Muscle of leg (tissue), 11 donors: ENCODE results near the gene TMEM259. TPM values are rescaled to one million over a fixed set of nuclear protein-coding genes. Genes with fewer than 3 reads are reported as not detected.

Experiments used
- DNase-seq: peaks from one replicate; pipeline ENCODE4 v3.0.0; 2013
- H3K27ac ChIP-seq: one replicate; pipeline ENCODE4 v1.5.1; 2013; ENCODE audit warnings: mild to moderate bottlenecking, low read length, control low read depth
- H3K27me3 ChIP-seq: one replicate; pipeline ENCODE4 v1.6.1; 2013; ENCODE audit warnings: low read length; ENCODE audit not compliant: control insufficient read depth, insufficient read depth
- H3K36me3 ChIP-seq: one replicate; pipeline ENCODE4 v1.6.1; 2013; ENCODE audit warnings: low read length; ENCODE audit not compliant: control insufficient read depth, insufficient read depth
- H3K4me1 ChIP-seq: one replicate; pipeline ENCODE4 v1.6.1; 2013; ENCODE audit warnings: low read length; ENCODE audit not compliant: control insufficient read depth, insufficient read depth
- H3K4me3 ChIP-seq: one replicate; pipeline ENCODE4 v1.5.1; 2013; ENCODE audit warnings: low read length, control low read depth
- H3K9me3 ChIP-seq: replicated peaks from 2 replicates; pipeline ENCODE4 v1.6.1; 2013; ENCODE audit warnings: low read depth, low read length; ENCODE audit not compliant: control insufficient read depth
- WGBS: methylation state at CpG from one replicate; pipeline ENCODE4 v1.1.5; 2013; ENCODE audit warnings: missing lambda C conversion rate; ENCODE audit not compliant: insufficient coverage; 5-methylcytosine and 5-hydroxymethylcytosine counted together
- polyA plus RNA-seq, 8 donors: library from polyadenylated mRNA; unstranded; fragments of 120-200 nt; gene quantifications; one replicate each; pipeline versions ENCODE4 v1.2.1 to v1.2.3, GENCODE V29; 2013; ENCODE audit warnings: inconsistent platforms in 1 of 8, low replicate concordance in 1 of 8; ENCODE audit not compliant: insufficient read length in 8 of 8, insufficient read depth in 1 of 8
- total RNA-seq: library from RNA; stranded (reverse); fragments of 120-200 nt; gene quantifications from one replicate; pipeline ENCODE4 v1.2.4, GENCODE V29; 2013

The TMEM259 gene
- total and polyA plus RNA-seq, 9 donors, result 60.5 to 115 (median 83.1) TPM

DNA sequence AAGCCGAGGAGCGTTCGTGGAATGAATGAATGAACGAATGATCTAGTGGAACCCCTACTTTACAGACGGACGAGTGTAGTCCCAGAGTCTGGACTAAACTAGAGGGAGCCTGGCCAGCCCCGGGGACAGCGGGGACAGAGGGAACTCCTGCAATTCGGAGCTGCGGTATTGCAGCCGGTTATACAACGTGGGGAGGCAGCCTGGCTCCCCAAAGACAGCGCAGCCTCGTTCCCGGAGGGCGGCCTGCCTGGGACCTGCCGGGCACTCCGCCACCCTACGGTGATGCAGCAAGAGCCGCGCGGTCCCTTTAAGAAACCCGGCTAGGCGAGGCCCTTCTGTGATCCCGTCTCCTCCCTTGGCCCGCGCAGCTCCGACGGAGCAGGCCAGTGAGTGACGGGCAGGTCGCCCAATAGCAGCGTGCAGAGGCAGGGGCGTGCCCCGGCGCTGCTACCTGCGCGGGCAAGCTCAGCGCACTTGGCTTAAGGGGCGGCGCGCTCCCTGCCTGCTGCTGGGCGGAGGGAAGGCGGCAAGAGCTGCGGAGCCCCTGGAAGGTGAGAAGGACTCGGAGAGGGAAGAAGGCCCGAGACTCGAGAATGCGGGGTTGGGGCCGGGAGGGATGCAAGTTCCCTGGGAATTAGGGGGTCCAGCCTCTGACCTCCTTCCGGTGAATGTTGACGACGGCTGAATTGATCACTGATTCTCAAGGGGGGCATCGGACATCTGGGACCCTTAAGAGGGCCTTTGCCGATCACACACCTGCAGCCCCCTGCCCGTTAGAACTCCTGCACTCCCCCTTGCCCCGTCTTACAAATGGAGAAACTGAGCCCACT lies 18.9 kb upstream of the TMEM259 start, which contains the start of gene ABCA7:
ABCA7 (plus strand) TSS at position 462 of the 830 bp plus-strand sequence. CDS start 1,255 bp downstream, outside the sequence.
- under 1% methylated on average over 52 of the region's 56 CpGs for WGBS
- peak within 1 kb of the TSS; percentile 57 for H3K4me3 ChIP-seq
- no peaks in the 10 kb centered on the region for H3K9me3 ChIP-seq
- H3K4me1 ChIP-seq, result peaks cover 48% of the 10 kb centered on the region
- peak within 1 kb of the TSS; percentile 56 for H3K27ac ChIP-seq
- peaks cover 28% of the 10 kb centered on the region for H3K36me3 ChIP-seq
- DNase-seq, result peak; percentile 98
- peaks cover 2% of the 10 kb centered on the region for H3K27me3 ChIP-seq

- H3K27me3 ChIP-seq, result peaks cover 2% of the 10 kb centered on the region
- no peak for DNase-seq
- 55% methylated on average over 17 of the region's 22 CpGs for WGBS
- peak overlapping the region; percentile 7 for H3K27ac ChIP-seq
- peaks cover 23% of the 10 kb centered on the region for H3K36me3 ChIP-seq
- no peak overlapping the region for H3K4me3 ChIP-seq
- H3K9me3 ChIP-seq, result no peaks in the 10 kb centered on the region
- peaks cover 48% of the 10 kb centered on the region for H3K4me1 ChIP-seq
Measured at GRCh38 chr19:1038978-1039645, 18.2 kb upstream of the TMEM259 start.

DNA sequence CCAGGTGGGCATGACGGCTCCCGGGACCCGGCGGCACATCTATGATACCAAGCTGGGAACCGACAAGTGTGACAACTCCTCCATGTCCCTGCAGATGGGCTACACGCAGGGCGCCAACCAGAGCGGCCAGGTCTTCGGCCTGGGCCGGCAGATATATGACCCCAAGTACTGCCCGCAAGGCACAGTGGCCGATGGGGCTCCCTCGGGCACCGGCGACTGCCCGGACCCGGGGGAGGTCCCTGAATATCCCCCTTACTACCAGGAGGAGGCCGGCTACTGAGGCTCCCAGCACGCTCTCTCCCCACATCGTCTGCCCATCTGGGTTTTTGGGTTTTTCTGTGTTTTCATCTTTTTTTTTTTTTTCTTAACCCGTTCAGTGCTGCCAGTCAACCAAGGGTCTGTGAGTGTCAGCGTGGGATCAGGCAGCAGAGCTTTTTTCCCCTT lies 16.7 kb upstream of the TMEM259 start:
- Histone ChIP-seq H3K9me3 (no peaks in the 10 kb centered on the region), H3K27me3 (peaks cover 2% of the 10 kb centered on the region), H3K4me3 (no peak overlapping the region), H3K27ac (peak overlapping the region; percentile 59), H3K36me3 (peaks cover 30% of the 10 kb centered on the region), H3K4me1 (peaks cover 41% of the 10 kb centered on the region)
- 79% methylated on average over 15 of the region's 22 CpGs for WGBS
- no peak for DNase-seq

DNA sequence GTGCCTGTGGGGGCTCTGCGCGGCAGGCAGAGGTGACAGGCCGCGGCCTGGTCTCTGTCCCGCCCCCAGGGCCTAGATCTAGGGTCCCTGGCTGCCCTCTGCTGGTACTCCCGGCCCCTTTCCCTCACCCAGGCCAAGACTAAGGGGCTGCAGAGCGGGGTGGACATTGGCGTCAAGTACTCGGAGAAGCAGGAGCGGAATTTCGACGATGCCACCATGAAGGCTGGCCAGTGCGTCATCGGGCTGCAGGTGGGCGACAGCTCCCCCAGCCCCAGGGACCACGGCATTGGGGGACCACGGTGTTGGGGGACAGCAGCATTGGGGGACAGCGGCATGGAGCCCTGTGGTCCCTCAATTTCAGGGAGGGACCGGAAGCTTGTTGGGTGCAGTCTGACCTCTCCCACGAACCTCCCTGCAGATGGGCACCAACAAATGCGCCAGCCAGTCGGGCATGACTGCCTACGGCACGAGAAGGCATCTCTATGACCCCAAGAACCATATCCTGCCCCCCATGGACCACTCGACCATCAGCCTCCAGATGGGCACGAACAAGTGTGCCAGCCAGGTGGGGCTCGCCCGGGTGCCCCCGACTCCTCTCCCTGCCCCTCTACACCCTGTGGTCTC lies 15.2 kb upstream of the TMEM259 start:
- no peaks in the 10 kb centered on the region for H3K9me3 ChIP-seq
- no peak for DNase-seq
- peaks cover 41% of the 10 kb centered on the region for H3K36me3 ChIP-seq
- no peak overlapping the region for H3K27ac ChIP-seq
- H3K4me1 ChIP-seq, result peaks cover 25% of the 10 kb centered on the region
- no peak overlapping the region for H3K4me3 ChIP-seq
- 87% methylated on average over 24 of the region's 29 CpGs for WGBS
- H3K27me3 ChIP-seq, result no peaks in the 10 kb centered on the region

- no peak for DNase-seq
Measured at GRCh38 chr19:1032264-1032867, 11.4 kb upstream of the TMEM259 start.

DNA sequence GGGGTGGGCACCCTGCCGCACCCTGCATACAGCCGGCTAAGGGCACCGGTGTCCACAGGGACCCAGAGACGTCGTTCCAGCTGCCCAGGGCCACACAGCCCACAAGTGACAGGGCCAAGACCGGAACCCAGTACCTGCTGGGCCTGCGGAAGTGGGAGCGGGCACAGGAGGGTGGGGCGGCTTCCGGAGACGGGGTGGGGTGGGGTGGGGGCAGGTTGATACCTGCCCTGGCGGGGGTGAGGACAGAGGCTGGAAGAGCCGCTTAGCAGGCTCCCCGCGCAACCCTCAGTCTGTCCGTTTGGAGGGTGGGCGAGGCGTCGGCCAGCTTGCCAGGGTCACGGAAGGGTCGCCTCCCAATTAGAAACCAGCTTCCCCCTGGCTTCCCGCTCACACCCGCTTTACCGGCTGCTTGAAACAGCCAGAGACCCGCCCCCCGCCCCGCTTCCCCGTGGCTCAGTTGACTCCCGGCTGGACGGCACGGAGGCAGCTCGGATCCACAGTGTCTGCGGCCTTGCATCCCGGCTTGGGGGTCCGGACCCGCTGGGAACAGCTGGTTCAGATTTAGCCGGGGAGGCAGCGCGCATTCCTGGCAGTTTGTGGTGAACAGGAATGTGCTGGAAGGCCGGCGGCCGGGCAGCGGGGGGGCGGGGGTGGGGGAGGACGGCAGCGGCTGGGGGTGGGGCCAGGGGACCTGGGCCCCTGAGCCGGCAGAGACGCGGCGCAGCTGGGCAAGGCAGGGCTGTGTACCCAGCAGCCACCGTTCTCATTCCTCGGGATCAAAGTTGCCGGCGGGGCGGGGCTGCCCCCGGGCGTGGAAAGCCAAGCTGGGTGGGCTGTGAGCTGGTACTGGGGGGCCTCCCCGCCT lies 7.4 kb upstream of the TMEM259 start:
- Histone ChIP-seq H3K27ac (peak overlapping the region; percentile 89), H3K36me3 (peaks cover 24% of the 10 kb centered on the region), H3K9me3 (no peaks in the 10 kb centered on the region), H3K27me3 (peaks cover 2% of the 10 kb centered on the region), H3K4me3 (peak overlapping the region; percentile 84), H3K4me1 (peaks cover 40% of the 10 kb centered on the region)
- 2% methylated on average over 44 of the region's 58 CpGs for WGBS
- DNase-seq, result peak; percentile 87

More at GRCh38 chr19:1032264-1032867, 11.4 kb upstream of the TMEM259 start:
- Histone ChIP-seq H3K27ac (no peak overlapping the region), H3K4me3 (no peak overlapping the region), H3K9me3 (no peaks in the 10 kb centered on the region), H3K4me1 (peaks cover 25% of the 10 kb centered on the region), H3K36me3 (peaks cover 39% of the 10 kb centered on the region), H3K27me3 (no peaks in the 10 kb centered on the region)
- WGBS, result 95% methylated on average over 14 of the region's 20 CpGs

DNA sequence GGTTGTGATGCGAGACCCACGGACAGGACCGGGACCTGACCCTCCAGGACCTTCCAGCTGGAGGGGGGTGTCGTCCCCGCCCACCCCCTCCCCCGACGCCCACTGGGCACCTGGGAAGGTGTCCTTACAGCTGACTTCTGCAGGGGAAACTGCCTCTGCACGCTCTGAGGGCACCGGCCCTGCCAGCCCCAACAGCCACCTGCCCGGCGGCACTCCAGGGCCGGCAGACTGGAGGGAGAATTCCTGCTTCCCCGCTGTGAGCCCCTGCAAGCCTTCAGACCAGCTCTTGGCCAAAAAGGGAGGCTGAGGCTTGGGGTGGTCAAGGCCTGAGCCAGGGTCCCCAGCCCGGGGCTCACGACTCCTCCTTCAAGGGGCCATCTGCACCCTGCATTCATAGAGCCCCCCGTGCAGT lies 6.7 kb upstream of the TMEM259 start:
- H3K9me3 ChIP-seq, result no peaks in the 10 kb centered on the region
- H3K27ac ChIP-seq, result peak overlapping the region; percentile 89
- H3K27me3 ChIP-seq, result peaks cover 2% of the 10 kb centered on the region
- DNase-seq, result no peak
- 4% methylated on average over 13 of the region's 16 CpGs for WGBS
- peaks cover 20% of the 10 kb centered on the region for H3K36me3 ChIP-seq
- H3K4me3 ChIP-seq, result peak overlapping the region; percentile 84
- H3K4me1 ChIP-seq, result peaks cover 40% of the 10 kb centered on the region

- peak overlapping the region; percentile 89 for H3K27ac ChIP-seq
- peaks cover 2% of the 10 kb centered on the region for H3K27me3 ChIP-seq
- H3K9me3 ChIP-seq, result no peaks in the 10 kb centered on the region
- WGBS, result 3% methylated on average over 12 of the region's 36 CpGs
- H3K4me1 ChIP-seq, result peaks cover 40% of the 10 kb centered on the region
- H3K36me3 ChIP-seq, result peaks cover 13% of the 10 kb centered on the region
- no peak for DNase-seq
- H3K4me3 ChIP-seq, result peak overlapping the region; percentile 84
Measured at GRCh38 chr19:1026783-1027649, 6.1 kb upstream of the TMEM259 start.
